Measurements from ENCODE around the gene MGAT5.
A peak's percentile ranks its signal among the peaks of the same experiment; 100 is the strongest.

Gene MGAT5

GRCh38 chr2:134341476-134341875, 87.6 kb downstream of the MGAT5 start:
- H3K14ac ChIP-seq (ENCODE audit: low read length) = no peak overlapping the region
- H3K9ac ChIP-seq (ENCODE audit: low read depth, low read length, poor library complexity) = no peak overlapping the region
- no peaks in the 10 kb centered on the region for H3K27me3 ChIP-seq (ENCODE audit: control insufficient read depth in 3 of 3, insufficient read depth in 3 of 3, low read depth in 1 of 3, low read length in 3 of 3)
- no CpG with 5 or more reads among the region's 3 CpGs for WGBS, 2 donors (ENCODE audit: extremely low coverage in 2 of 2, insufficient read length in 2 of 2, insufficient replicate concordance in 1 of 2)
- no peak overlapping the region for H4K91ac ChIP-seq (ENCODE audit: low read depth, low read length, poor library complexity)
- H3K4me2 ChIP-seq (ENCODE audit: insufficient read depth, low read length, poor library complexity, severe bottlenecking) = no peak overlapping the region
- H3K4me1 ChIP-seq (ENCODE audit: control insufficient read depth in 2 of 2, insufficient read depth in 1 of 2, low read depth in 1 of 2, low read length in 2 of 2) = no peaks in the 10 kb centered on the region
- H2BK120ac ChIP-seq (ENCODE audit: low read depth, low read length) = no peak overlapping the region
- no peak overlapping the region for H2AK5ac ChIP-seq (ENCODE audit: low read depth, low read length)
- H2AFZ ChIP-seq (ENCODE audit: low read length) = no peak overlapping the region
- no peaks in the 10 kb centered on the region for H3K79me1 ChIP-seq (ENCODE audit: low read depth, low read length)
- H3K23ac ChIP-seq (ENCODE audit: low read depth, low read length, poor library complexity) = no peak overlapping the region
- H3K9me3 ChIP-seq (replicated peaks in 1 of 2; ENCODE audit: control insufficient read depth in 2 of 2, insufficient read depth in 1 of 2, low read depth in 1 of 2, low read length in 2 of 2) = no peaks in the 10 kb centered on the region
- no peak overlapping the region for H2BK12ac ChIP-seq (ENCODE audit: low read length)
- no peak overlapping the region for H2BK15ac ChIP-seq (ENCODE audit: low read length)
- no peak overlapping the region for H3K4me3 ChIP-seq (ENCODE audit: low read length in 2 of 2)
- no peak overlapping the region for H2BK5ac ChIP-seq (ENCODE audit: low read length)
- DNase-seq (ENCODE audit: low spot score) = no peak
- H3K27ac ChIP-seq (replicated peaks; ENCODE audit: low read length) = no peak overlapping the region
- H3K36me3 ChIP-seq (replicated peaks in 1 of 2; ENCODE audit: control insufficient read depth in 2 of 2, insufficient read depth in 2 of 2, low read length in 2 of 2) = peaks cover 0 to 32% of the 10 kb centered on the region in 2 donors
- no peak overlapping the region for H4K8ac ChIP-seq (ENCODE audit: low read depth, low read length)
- H3K4ac ChIP-seq (ENCODE audit: low read length) = no peak overlapping the region
- no peak overlapping the region for H3K18ac ChIP-seq (ENCODE audit: low read length)

DNA sequence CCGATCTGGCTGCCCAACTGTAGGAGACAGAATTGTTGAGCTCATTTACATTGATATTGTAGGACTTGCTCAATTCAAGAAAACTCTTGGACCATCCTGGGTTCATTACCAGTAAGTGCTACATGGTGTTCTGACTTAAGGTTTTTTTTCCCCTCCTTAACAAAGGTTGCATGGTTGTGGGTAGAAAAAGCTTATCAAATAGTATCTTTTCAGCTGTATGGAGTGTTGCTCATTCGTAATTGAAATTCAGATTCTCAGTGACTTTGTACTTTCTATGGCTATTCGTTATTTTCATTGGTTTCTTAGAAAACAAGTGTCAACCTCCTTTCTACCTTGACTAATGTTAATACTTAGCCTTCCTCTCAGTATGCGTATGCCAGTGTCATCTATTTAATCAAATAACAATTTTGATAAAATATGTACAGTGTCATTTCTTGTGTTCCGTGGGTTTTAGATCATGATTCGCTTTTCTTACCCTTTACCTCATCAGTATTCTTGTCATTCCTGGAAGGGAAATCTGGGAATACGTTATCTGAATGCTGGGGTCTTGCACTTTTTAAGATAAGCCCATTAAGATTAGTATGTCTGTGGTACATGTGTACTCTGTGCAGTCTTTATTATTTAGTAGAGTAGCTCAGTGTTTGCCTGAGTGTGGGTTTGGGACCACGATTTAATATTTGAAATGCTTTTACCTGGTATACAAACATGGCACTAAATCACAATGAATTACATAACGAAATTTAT, 91.3 kb downstream of the MGAT5 start:
- H3K4me3 ChIP-seq (ENCODE audit: low read length in 2 of 2) = no peak overlapping the region
- no peak overlapping the region for H3K9ac ChIP-seq (ENCODE audit: low read depth, low read length, poor library complexity)
- no peak overlapping the region for H2BK5ac ChIP-seq (ENCODE audit: low read length)
- H2BK15ac ChIP-seq (ENCODE audit: low read length) = no peak overlapping the region
- H4K91ac ChIP-seq (ENCODE audit: low read depth, low read length, poor library complexity) = no peak overlapping the region
- no peak overlapping the region for H3K23ac ChIP-seq (ENCODE audit: low read depth, low read length, poor library complexity)
- no peak overlapping the region for H2AFZ ChIP-seq (ENCODE audit: low read length)
- H3K9me3 ChIP-seq (replicated peaks in 1 of 2; ENCODE audit: control insufficient read depth in 2 of 2, insufficient read depth in 1 of 2, low read depth in 1 of 2, low read length in 2 of 2) = no peaks in the 10 kb centered on the region
- peaks cover 0 to 2% of the 10 kb centered on the region in 2 donors for H3K4me1 ChIP-seq (ENCODE audit: control insufficient read depth in 2 of 2, insufficient read depth in 1 of 2, low read depth in 1 of 2, low read length in 2 of 2)
- no peak overlapping the region for H2BK12ac ChIP-seq (ENCODE audit: low read length)
- no peaks in the 10 kb centered on the region for H3K79me1 ChIP-seq (ENCODE audit: low read depth, low read length)
- no CpG with 5 or more reads among the region's 9 CpGs for WGBS, 2 donors (ENCODE audit: extremely low coverage in 2 of 2, insufficient read length in 2 of 2, insufficient replicate concordance in 1 of 2)
- DNase-seq (ENCODE audit: low spot score) = no peak
- no peak overlapping the region for H2BK120ac ChIP-seq (ENCODE audit: low read depth, low read length)
- no peak overlapping the region for H3K18ac ChIP-seq (ENCODE audit: low read length)
- H4K8ac ChIP-seq (ENCODE audit: low read depth, low read length) = no peak overlapping the region
- no peak overlapping the region for H3K4ac ChIP-seq (ENCODE audit: low read length)
- H3K27me3 ChIP-seq (ENCODE audit: control insufficient read depth in 3 of 3, insufficient read depth in 3 of 3, low read depth in 1 of 3, low read length in 3 of 3) = no peaks in the 10 kb centered on the region
- no peak overlapping the region for H3K14ac ChIP-seq (ENCODE audit: low read length)
- no peak overlapping the region for H3K4me2 ChIP-seq (ENCODE audit: insufficient read depth, low read length, poor library complexity, severe bottlenecking)
- H3K27ac ChIP-seq (replicated peaks; ENCODE audit: low read length) = no peak overlapping the region
- peaks cover 0 to 33% of the 10 kb centered on the region in 2 donors for H3K36me3 ChIP-seq (replicated peaks in 1 of 2; ENCODE audit: control insufficient read depth in 2 of 2, insufficient read depth in 2 of 2, low read length in 2 of 2)
- H2AK5ac ChIP-seq (ENCODE audit: low read depth, low read length) = no peak overlapping the region

GRCh38 chr2:134346141-134346540, 92.3 kb downstream of the MGAT5 start:
- H2BK5ac ChIP-seq (ENCODE audit: low read length) = no peak overlapping the region
- no peak overlapping the region for H3K18ac ChIP-seq (ENCODE audit: low read length)
- H2BK15ac ChIP-seq (ENCODE audit: low read length) = no peak overlapping the region
- no peak overlapping the region for H3K4me2 ChIP-seq (ENCODE audit: insufficient read depth, low read length, poor library complexity, severe bottlenecking)
- 100% methylated on average over 1 of the region's 4 CpGs; no CpG with 5 or more reads in 1 of the 2 donors for WGBS, 2 donors (ENCODE audit: extremely low coverage in 2 of 2, insufficient read length in 2 of 2, insufficient replicate concordance in 1 of 2)
- H3K36me3 ChIP-seq (replicated peaks in 1 of 2; ENCODE audit: control insufficient read depth in 2 of 2, insufficient read depth in 2 of 2, low read length in 2 of 2) = peaks cover 0 to 44% of the 10 kb centered on the region in 2 donors
- no peak overlapping the region for H2BK120ac ChIP-seq (ENCODE audit: low read depth, low read length)
- no peak for DNase-seq (ENCODE audit: low spot score)
- no peak overlapping the region for H3K14ac ChIP-seq (ENCODE audit: low read length)
- H3K9me3 ChIP-seq (replicated peaks in 1 of 2; ENCODE audit: control insufficient read depth in 2 of 2, insufficient read depth in 1 of 2, low read depth in 1 of 2, low read length in 2 of 2) = no peaks in the 10 kb centered on the region
- no peak overlapping the region for H2AK5ac ChIP-seq (ENCODE audit: low read depth, low read length)
- no peak overlapping the region for H3K23ac ChIP-seq (ENCODE audit: low read depth, low read length, poor library complexity)
- H3K4ac ChIP-seq (ENCODE audit: low read length) = no peak overlapping the region
- H2AFZ ChIP-seq (ENCODE audit: low read length) = no peak overlapping the region
- no peak overlapping the region for H3K27ac ChIP-seq (replicated peaks; ENCODE audit: low read length)
- no peak overlapping the region for H4K8ac ChIP-seq (ENCODE audit: low read depth, low read length)
- H3K27me3 ChIP-seq (ENCODE audit: control insufficient read depth in 3 of 3, insufficient read depth in 3 of 3, low read depth in 1 of 3, low read length in 3 of 3) = no peaks in the 10 kb centered on the region
- no peak overlapping the region for H3K9ac ChIP-seq (ENCODE audit: low read depth, low read length, poor library complexity)
- H2BK12ac ChIP-seq (ENCODE audit: low read length) = no peak overlapping the region
- no peak overlapping the region for H4K91ac ChIP-seq (ENCODE audit: low read depth, low read length, poor library complexity)
- no peaks in the 10 kb centered on the region for H3K79me1 ChIP-seq (ENCODE audit: low read depth, low read length)
- peaks cover 0 to 2% of the 10 kb centered on the region in 2 donors for H3K4me1 ChIP-seq (ENCODE audit: control insufficient read depth in 2 of 2, insufficient read depth in 1 of 2, low read depth in 1 of 2, low read length in 2 of 2)
- no peak overlapping the region for H3K4me3 ChIP-seq (ENCODE audit: low read length in 2 of 2)

- Histone ChIP-seq H3K36me3 (replicated peaks in 1 of 2; ENCODE audit: control insufficient read depth in 2 of 2, insufficient read depth in 2 of 2, low read length in 2 of 2) (peaks cover 0 to 45% of the 10 kb centered on the region in 2 donors), H3K9me3 (replicated peaks in 1 of 2; ENCODE audit: control insufficient read depth in 2 of 2, insufficient read depth in 1 of 2, low read depth in 1 of 2, low read length in 2 of 2) (peaks cover 0 to 2% of the 10 kb centered on the region in 2 donors), H3K79me1 (ENCODE audit: low read depth, low read length) (no peaks in the 10 kb centered on the region), H2BK5ac (ENCODE audit: low read length) (no peak overlapping the region), H3K14ac (ENCODE audit: low read length) (no peak overlapping the region), H2BK12ac (ENCODE audit: low read length) (no peak overlapping the region), H2AFZ (ENCODE audit: low read length) (no peak overlapping the region), H2BK120ac (ENCODE audit: low read depth, low read length) (no peak overlapping the region), H2BK15ac (ENCODE audit: low read length) (no peak overlapping the region), H3K4ac (ENCODE audit: low read length) (no peak overlapping the region), H3K23ac (ENCODE audit: low read depth, low read length, poor library complexity) (no peak overlapping the region), H3K4me3 (ENCODE audit: low read length in 2 of 2) (no peak overlapping the region), H3K4me1 (ENCODE audit: control insufficient read depth in 2 of 2, insufficient read depth in 1 of 2, low read depth in 1 of 2, low read length in 2 of 2) (peaks cover 0 to 2% of the 10 kb centered on the region in 2 donors), H3K4me2 (ENCODE audit: insufficient read depth, low read length, poor library complexity, severe bottlenecking) (no peak overlapping the region), H2AK5ac (ENCODE audit: low read depth, low read length) (no peak overlapping the region), H3K27me3 (ENCODE audit: control insufficient read depth in 3 of 3, insufficient read depth in 3 of 3, low read depth in 1 of 3, low read length in 3 of 3) (no peaks in the 10 kb centered on the region), H4K91ac (ENCODE audit: low read depth, low read length, poor library complexity) (no peak overlapping the region), H3K18ac (ENCODE audit: low read length) (peak overlapping the region; percentile 8), H4K8ac (ENCODE audit: low read depth, low read length) (no peak overlapping the region), H3K9ac (ENCODE audit: low read depth, low read length, poor library complexity) (no peak overlapping the region), H3K27ac (replicated peaks; ENCODE audit: low read length) (no peak overlapping the region)
- no peak for DNase-seq (ENCODE audit: low spot score)
- WGBS, 2 donors (ENCODE audit: extremely low coverage in 2 of 2, insufficient read length in 2 of 2, insufficient replicate concordance in 1 of 2) = no CpG with 5 or more reads among the region's 3 CpGs
Observed at GRCh38 chr2:134347756-134348155, 93.9 kb downstream of the MGAT5 start.
